ENCODE data around the gene PHLPP1.

GRCh38 chr18:62778976-62779869 is 63.9 kb downstream of the PHLPP1 start:
- TF ChIP-seq EZH2 (IDR thresholded peaks at IDR 0.05) (no peak), POLR2AphosphoS5 (IDR thresholded peaks at IDR 0.05; ENCODE audit: borderline replicate concordance, low read depth, low read length) (no peak), FOXP2 (optimal IDR thresholded peaks at IDR 0.05; ENCODE audit: control extremely low read depth, extremely low read length, insufficient read depth) (no peak)
